SK-N-SH (cell line): ENCODE measurements around the gene OLFM1. TPM values are rescaled to one million over a fixed set of nuclear protein-coding genes. Genes with fewer than 3 reads are reported as not detected.

Experiments
- CTCF ChIA-PET: fragments of 300-600, 350-600 bp; formaldehyde crosslinking; extraction: SDS; loops from one replicate; lab custom pipeline; 2021; lab: Yijun Ruan, JAX
- POLR2A ChIA-PET: fragments of 350-600 bp; sonication (Branson Sonifier 250); formaldehyde crosslinking; extraction: SDS; loops from one replicate; lab custom pipeline; 2020; ENCODE audit warnings: antibody characterized with exemption, inconsistent platforms; lab: Yijun Ruan, JAX
- DNase-seq: peaks from one replicate; pipeline ENCODE4 v3.0.0; 2012
- H2AFZ ChIP-seq: fragments of 200-600 bp; sonication (generic); 2 replicates; pipeline ENCODE4 v1.8.1; 2016; ENCODE audit warnings: antibody characterized with exemption, mild to moderate bottlenecking, low read depth
- H3F3A ChIP-seq: fragments of 200-600 bp; sonication (generic); replicated peaks from 2 replicates; pipeline ENCODE3; 2016; ENCODE audit warnings: antibody characterized with exemption, mild to moderate bottlenecking; ENCODE audit not compliant: insufficient read depth
- H3K27ac ChIP-seq, 2 experiments: fragments of 200-500 bp in 1 of 2; fragments of 200-600 bp in 1 of 2; sonication (Bioruptor generic) in 1 of 2; sonication (generic), shearing (Covaris generic) in 1 of 2; 2 replicates each; pipeline versions ENCODE4 v1.5.1 to v1.6.1; 2014 to 2016; ENCODE audit warnings: low read depth in 2 of 2, inconsistent platforms in 1 of 2, low read length in 1 of 2, mild to moderate bottlenecking in 1 of 2, mixed read lengths in 1 of 2
- H3K27me3 ChIP-seq: fragments of 200-600 bp; sonication (generic), shearing (Covaris generic); 2 replicates; pipeline ENCODE4 v1.6.1; 2016; ENCODE audit warnings: mixed run types; ENCODE audit not compliant: insufficient read depth
- H3K36me3 ChIP-seq, 2 experiments: fragments of 200-500 bp in 1 of 2; fragments of 200-600 bp in 1 of 2; sonication (Bioruptor generic) in 1 of 2; sonication (generic) in 1 of 2; replicated peaks in 1 of 2; 2 replicates each; pipeline versions ENCODE3 to v1.5.1; 2014 to 2016; ENCODE audit warnings: low read length in 1 of 2, mild to moderate bottlenecking in 1 of 2; ENCODE audit not compliant: insufficient read depth in 2 of 2, control insufficient read depth in 1 of 2
- H3K4me1 ChIP-seq, 2 experiments: fragments of 200-500 bp in 1 of 2; fragments of 200-600 bp in 1 of 2; sonication (Bioruptor generic) in 1 of 2; sonication (generic), shearing (Covaris generic) in 1 of 2; 2 replicates each; pipeline versions ENCODE4 v1.5.1 to v1.6.1; 2014 to 2016; ENCODE audit warnings: low read depth in 1 of 2, low read length in 1 of 2, mixed run types in 1 of 2; ENCODE audit not compliant: insufficient read depth in 2 of 2, control insufficient read depth in 1 of 2
- H3K4me2 ChIP-seq: fragments of 200-600 bp; sonication (generic), shearing (Covaris generic); 2 replicates; pipeline ENCODE4 v1.6.1; 2017; ENCODE audit warnings: mixed run types
- H3K4me3 ChIP-seq, 2 experiments: fragments of 200-500 bp in 1 of 2; fragments of 200-600 bp in 1 of 2; sonication (Bioruptor generic) in 1 of 2; sonication (generic), shearing (Covaris generic) in 1 of 2; 2 replicates each; pipeline versions ENCODE4 v1.5.1 to v1.8.1; 2014 to 2016; ENCODE audit warnings: low read depth in 2 of 2, inconsistent platforms in 1 of 2, low read length in 1 of 2, mild to moderate bottlenecking in 1 of 2, mixed read lengths in 1 of 2, moderate library complexity in 1 of 2
- H3K79me2 ChIP-seq: fragments of 200-600 bp; sonication (generic); 2 replicates; pipeline ENCODE4 v1.8.1; 2017; ENCODE audit warnings: mild to moderate bottlenecking; ENCODE audit not compliant: insufficient read depth
- H3K9ac ChIP-seq: fragments of 200-600 bp; sonication (generic); 2 replicates; pipeline ENCODE4 v1.6.1; 2017; ENCODE audit warnings: mixed run types
- H3K9me2 ChIP-seq: fragments of 200-600 bp; sonication (generic); 2 replicates; pipeline ENCODE4 v1.6.1; 2017; ENCODE audit warnings: mixed run types
- H3K9me3 ChIP-seq: fragments of 200-600 bp; sonication (generic); 2 replicates; pipeline ENCODE4 v1.6.1; 2017; ENCODE audit warnings: mixed run types, mild to moderate bottlenecking, moderate library complexity
- H4K20me1 ChIP-seq: fragments of 200-600 bp; sonication (generic); 2 replicates; pipeline ENCODE4 v1.6.1; 2017; ENCODE audit warnings: mild to moderate bottlenecking, mixed run types; ENCODE audit not compliant: insufficient read depth
- CHD2 ChIP-seq: fragments of 150-350 bp; IDR thresholded peaks from 2 replicates; pipeline ENCODE4 v1.6.1; 2018; ENCODE audit warnings: low read length; ENCODE audit not compliant: partially characterized antibody
- EP300 ChIP-seq, 2 experiments: IDR thresholded peaks; 2 replicates each; pipeline versions ENCODE4 v1.4.0 to v1.6.1; 2012; ENCODE audit warnings: borderline replicate concordance in 1 of 2, low read depth in 1 of 2, low read length in 1 of 2
- EZH2phosphoT487 ChIP-seq: fragments of 200-600 bp; sonication (generic); IDR thresholded peaks from 2 replicates; pipeline ENCODE4 v1.6.1; 2017; ENCODE audit warnings: low read depth, mixed run types, mild to moderate bottlenecking, antibody characterized with exemption, moderate library complexity, borderline replicate concordance
- FOXJ3 ChIP-seq: sonication (generic); formaldehyde crosslinking; IDR thresholded peaks from 2 replicates; pipeline ENCODE4 v1.5.1; 2020; ENCODE audit warnings: mild to moderate bottlenecking, missing genetic modification reagents
- FOXM1 ChIP-seq: IDR thresholded peaks from 2 replicates; pipeline ENCODE4 v1.4.0; 2012; ENCODE audit warnings: low read depth, mild to moderate bottlenecking
- GABPA ChIP-seq: IDR thresholded peaks from 2 replicates; pipeline ENCODE4 v1.4.0; 2012; ENCODE audit warnings: low read depth, mild to moderate bottlenecking
- GATA2 ChIP-seq: sonication (generic); formaldehyde crosslinking; IDR thresholded peaks from 2 replicates; pipeline ENCODE4 v1.5.0; 2020; ENCODE audit warnings: mild to moderate bottlenecking, missing genetic modification reagents
- IRF3 ChIP-seq: fragments of 150-350 bp; IDR thresholded peaks from 2 replicates; pipeline ENCODE4 v1.6.1; 2016; ENCODE audit warnings: mild to moderate bottlenecking, low read depth, low read length
- MXI1 ChIP-seq: IDR thresholded peaks from 2 replicates; pipeline ENCODE4 v1.6.1; 2012; ENCODE audit warnings: mild to moderate bottlenecking, low read depth, low read length, improper control_type of control experiment
- NFIC ChIP-seq: IDR thresholded peaks from 2 replicates; pipeline ENCODE4 v1.4.0; 2012; ENCODE audit warnings: borderline replicate concordance
- NRF1 ChIP-seq: IDR thresholded peaks from 2 replicates; pipeline ENCODE4 v1.6.1; 2012; ENCODE audit warnings: low read depth, mild to moderate bottlenecking, low read length
- POLR2AphosphoS5 ChIP-seq: IDR thresholded peaks from 2 replicates; pipeline ENCODE4 v1.6.1; 2012; ENCODE audit warnings: low read depth, low read length
- RAD21 ChIP-seq: IDR thresholded peaks from 2 replicates; pipeline ENCODE4 v1.6.1; 2012; ENCODE audit warnings: mild to moderate bottlenecking, low read length
- RCOR1 ChIP-seq: fragments of 150-350 bp; IDR thresholded peaks from 2 replicates; pipeline ENCODE4 v1.6.1; 2017; ENCODE audit warnings: antibody characterized with exemption, low read length
- TAF1 ChIP-seq: IDR thresholded peaks from 2 replicates; pipeline ENCODE4 v1.6.1; 2012; ENCODE audit warnings: low read depth, mild to moderate bottlenecking, low read length, moderate library complexity, borderline replicate concordance
- TCF12 ChIP-seq: IDR thresholded peaks from 2 replicates; pipeline ENCODE4 v1.4.0; 2012
- TEAD4 ChIP-seq: IDR thresholded peaks from 2 replicates; pipeline ENCODE4 v1.4.0; 2012; ENCODE audit warnings: mild to moderate bottlenecking, borderline replicate concordance; ENCODE audit not compliant: insufficient read depth
- WGBS: methylation state at CpG from one replicate; pipeline ENCODE4 v1.1.6; 2017; ENCODE audit warnings: low lambda C conversion rate; 5-methylcytosine and 5-hydroxymethylcytosine counted together
- polyA plus RNA-seq, 3 experiments: library from polyadenylated mRNA; depleted of rRNA; stranded (reverse); fragments of >200 nt; gene quantifications; 2 replicates each; pipeline ENCODE4 v1.2.3, GENCODE V29; 2012
- TF ChIP-seq, protein P1 (sequence below): IDR thresholded peaks from 2 replicates; pipeline ENCODE4 v1.4.0; 2012; ENCODE audit warnings: low read depth, borderline replicate concordance
- TF ChIP-seq, protein P2 (sequence below): fragments of 200-600 bp; sonication (generic); IDR thresholded peaks from 2 replicates; pipeline ENCODE4 v1.6.1; 2017; ENCODE audit warnings: antibody characterized with exemption, mild to moderate bottlenecking, moderate library complexity
- TF ChIP-seq, protein P3 (sequence below): IDR thresholded peaks from 2 replicates; pipeline ENCODE4 v1.4.0; 2012; ENCODE audit warnings: low read depth
- TF ChIP-seq, protein P4 (sequence below): IDR thresholded peaks from 2 replicates; pipeline ENCODE4 v1.6.1; 2012; ENCODE audit warnings: mild to moderate bottlenecking, low read depth, low read length, moderate library complexity

Gene OLFM1
- polyA plus RNA-seq, 1 of the 3 experiments (the other 2 are of a cell fraction) = 15.9 TPM

DNA sequence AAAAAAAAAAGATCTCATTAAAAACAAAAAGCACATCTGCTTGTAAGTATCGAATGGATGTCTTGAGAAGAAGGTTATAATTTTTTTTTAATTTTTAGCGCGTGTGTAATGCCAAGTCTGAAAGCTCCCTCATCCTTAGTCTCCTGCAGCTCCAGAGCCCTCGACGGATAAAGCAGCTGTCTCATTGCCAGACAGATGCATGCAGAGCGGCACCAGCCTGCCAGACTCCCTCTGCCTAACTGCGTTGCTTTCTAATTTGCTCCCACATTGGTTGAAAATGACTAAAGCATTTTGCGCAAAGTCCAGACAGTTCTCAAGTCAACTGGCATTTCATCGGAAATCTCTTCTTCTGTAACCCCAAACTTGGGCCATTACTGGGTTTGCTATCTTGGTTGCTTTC is 29.4 kb downstream of the OLFM1 start:
- Histone ChIP-seq H3K36me3 (no peaks in the 10 kb centered on the region), H3K9me3 (no peaks in the 10 kb centered on the region), H3K27ac (no peak overlapping the region), H3K4me1 (peaks cover 0 to 10% of the 10 kb centered on the region in 2 experiments; a peak in 2 of 4 replicates), H3K4me2 (no peak overlapping the region), H3K79me2 (no peaks in the 10 kb centered on the region), H3K27me3 (no peaks in the 10 kb centered on the region), H3K4me3 (no peak overlapping the region), H3K9ac (no peak overlapping the region), H3K9me2 (no peaks in the 10 kb centered on the region), H4K20me1 (no peaks in the 10 kb centered on the region), H3F3A (no peaks in the 10 kb centered on the region), H2AFZ (no peak overlapping the region)
- peak; percentile 63 for DNase-seq
- no peak for TF ChIP-seq EP300 (IDR thresholded peaks at IDR 0.05; ENCODE audit: borderline replicate concordance in 1 of 2, low read depth in 1 of 2, low read length in 1 of 2)
- no peak for TF ChIP-seq GABPA
- TF ChIP-seq MXI1 = no peak
- no peak for TF ChIP-seq GATA2
- TF ChIP-seq IRF3 = no peak
- TF ChIP-seq, protein P1, sequence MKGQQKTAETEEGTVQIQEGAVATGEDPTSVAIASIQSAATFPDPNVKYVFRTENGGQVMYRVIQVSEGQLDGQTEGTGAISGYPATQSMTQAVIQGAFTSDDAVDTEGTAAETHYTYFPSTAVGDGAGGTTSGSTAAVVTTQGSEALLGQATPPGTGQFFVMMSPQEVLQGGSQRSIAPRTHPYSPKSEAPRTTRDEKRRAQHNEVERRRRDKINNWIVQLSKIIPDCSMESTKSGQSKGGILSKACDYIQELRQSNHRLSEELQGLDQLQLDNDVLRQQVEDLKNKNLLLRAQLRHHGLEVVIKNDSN = no peak
- TF ChIP-seq FOXM1 = no peak
- no peak for TF ChIP-seq RAD21
- TF ChIP-seq TCF12 = no peak
- TF ChIP-seq EZH2phosphoT487 = no peak
- TF ChIP-seq CHD2 = no peak
- ChIA-PET POLR2A (interaction anchor here (1.2 kb wide), 1 partner anchor 20 kb away, joined by 6 read pairs; no protein-coding TSS in a partner anchor), CTCF (interaction anchor here (0.8 to 1.4 kb wide), 2 partner anchors 20 to 295 kb away, joined by 3 to 4 read pairs; no protein-coding TSS in a partner anchor)
- WGBS = 35% methylated on average over 9 of the region's 9 CpGs

DNA sequence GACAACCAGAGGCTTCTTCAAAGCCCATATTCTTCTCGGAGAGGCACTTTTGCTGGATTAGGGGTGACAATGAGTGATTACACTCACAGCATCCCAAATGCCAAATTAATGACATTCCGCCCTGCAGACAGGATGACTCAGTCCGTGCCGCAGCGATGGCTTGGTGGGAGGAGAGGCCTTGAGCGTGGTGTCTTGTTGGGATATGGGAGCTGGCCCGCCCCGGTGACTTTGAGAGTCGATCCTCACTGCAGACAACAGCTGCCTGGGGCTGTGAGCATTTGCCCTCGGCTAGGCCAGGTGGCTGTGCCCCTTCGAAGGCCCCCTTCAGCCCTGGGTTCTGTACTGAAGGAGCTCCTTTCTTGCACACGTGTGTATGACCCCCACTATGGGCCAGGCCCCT is 29.8 kb downstream of the OLFM1 start:
- CTCF ChIA-PET = interaction anchor here (0.8 to 1.4 kb wide), 3 partner anchors 20 to 295 kb away, joined by 3 to 4 read pairs (median 3); partner anchors contain the start of gene OLFM1
- H3K4me1 ChIP-seq = peaks cover 0 to 10% of the 10 kb centered on the region in 2 experiments; a peak in 2 of 4 replicates
- no peaks in the 10 kb centered on the region for H3K9me3 ChIP-seq
- no peak overlapping the region for H3K27ac ChIP-seq
- 19% methylated on average over 10 of the region's 12 CpGs for WGBS
- H4K20me1 ChIP-seq = no peaks in the 10 kb centered on the region
- H3K9me2 ChIP-seq = no peaks in the 10 kb centered on the region
- POLR2A ChIA-PET = interaction anchor here (1.2 kb wide), 1 partner anchor 20 kb away, joined by 6 read pairs; no protein-coding TSS in a partner anchor
- H3K4me2 ChIP-seq = no peak overlapping the region
- no peak for DNase-seq
- no peak overlapping the region for H3K4me3 ChIP-seq
- no peaks in the 10 kb centered on the region for H3K27me3 ChIP-seq
- no peaks in the 10 kb centered on the region for H3F3A ChIP-seq
- no peak overlapping the region for H3K9ac ChIP-seq
- H3K36me3 ChIP-seq = no peaks in the 10 kb centered on the region
- H3K79me2 ChIP-seq = no peaks in the 10 kb centered on the region
- H2AFZ ChIP-seq = no peak overlapping the region
- TF ChIP-seq FOXJ3 (CRISPR knock-in tag) = no peak
- TF ChIP-seq GATA2 = no peak
- no peak for TF ChIP-seq RCOR1
- TF ChIP-seq NFIC = no peak
- TF ChIP-seq, protein P2, sequence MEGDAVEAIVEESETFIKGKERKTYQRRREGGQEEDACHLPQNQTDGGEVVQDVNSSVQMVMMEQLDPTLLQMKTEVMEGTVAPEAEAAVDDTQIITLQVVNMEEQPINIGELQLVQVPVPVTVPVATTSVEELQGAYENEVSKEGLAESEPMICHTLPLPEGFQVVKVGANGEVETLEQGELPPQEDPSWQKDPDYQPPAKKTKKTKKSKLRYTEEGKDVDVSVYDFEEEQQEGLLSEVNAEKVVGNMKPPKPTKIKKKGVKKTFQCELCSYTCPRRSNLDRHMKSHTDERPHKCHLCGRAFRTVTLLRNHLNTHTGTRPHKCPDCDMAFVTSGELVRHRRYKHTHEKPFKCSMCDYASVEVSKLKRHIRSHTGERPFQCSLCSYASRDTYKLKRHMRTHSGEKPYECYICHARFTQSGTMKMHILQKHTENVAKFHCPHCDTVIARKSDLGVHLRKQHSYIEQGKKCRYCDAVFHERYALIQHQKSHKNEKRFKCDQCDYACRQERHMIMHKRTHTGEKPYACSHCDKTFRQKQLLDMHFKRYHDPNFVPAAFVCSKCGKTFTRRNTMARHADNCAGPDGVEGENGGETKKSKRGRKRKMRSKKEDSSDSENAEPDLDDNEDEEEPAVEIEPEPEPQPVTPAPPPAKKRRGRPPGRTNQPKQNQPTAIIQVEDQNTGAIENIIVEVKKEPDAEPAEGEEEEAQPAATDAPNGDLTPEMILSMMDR = no peak
- no peak for TF ChIP-seq NRF1
- TF ChIP-seq, protein P3, sequence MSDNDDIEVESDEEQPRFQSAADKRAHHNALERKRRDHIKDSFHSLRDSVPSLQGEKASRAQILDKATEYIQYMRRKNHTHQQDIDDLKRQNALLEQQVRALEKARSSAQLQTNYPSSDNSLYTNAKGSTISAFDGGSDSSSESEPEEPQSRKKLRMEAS = no peak
- TF ChIP-seq MXI1 = no peak
- TF ChIP-seq TAF1 = no peak
- TF ChIP-seq FOXM1 = no peak
- no peak for TF ChIP-seq POLR2AphosphoS5
- TF ChIP-seq, protein P4, sequence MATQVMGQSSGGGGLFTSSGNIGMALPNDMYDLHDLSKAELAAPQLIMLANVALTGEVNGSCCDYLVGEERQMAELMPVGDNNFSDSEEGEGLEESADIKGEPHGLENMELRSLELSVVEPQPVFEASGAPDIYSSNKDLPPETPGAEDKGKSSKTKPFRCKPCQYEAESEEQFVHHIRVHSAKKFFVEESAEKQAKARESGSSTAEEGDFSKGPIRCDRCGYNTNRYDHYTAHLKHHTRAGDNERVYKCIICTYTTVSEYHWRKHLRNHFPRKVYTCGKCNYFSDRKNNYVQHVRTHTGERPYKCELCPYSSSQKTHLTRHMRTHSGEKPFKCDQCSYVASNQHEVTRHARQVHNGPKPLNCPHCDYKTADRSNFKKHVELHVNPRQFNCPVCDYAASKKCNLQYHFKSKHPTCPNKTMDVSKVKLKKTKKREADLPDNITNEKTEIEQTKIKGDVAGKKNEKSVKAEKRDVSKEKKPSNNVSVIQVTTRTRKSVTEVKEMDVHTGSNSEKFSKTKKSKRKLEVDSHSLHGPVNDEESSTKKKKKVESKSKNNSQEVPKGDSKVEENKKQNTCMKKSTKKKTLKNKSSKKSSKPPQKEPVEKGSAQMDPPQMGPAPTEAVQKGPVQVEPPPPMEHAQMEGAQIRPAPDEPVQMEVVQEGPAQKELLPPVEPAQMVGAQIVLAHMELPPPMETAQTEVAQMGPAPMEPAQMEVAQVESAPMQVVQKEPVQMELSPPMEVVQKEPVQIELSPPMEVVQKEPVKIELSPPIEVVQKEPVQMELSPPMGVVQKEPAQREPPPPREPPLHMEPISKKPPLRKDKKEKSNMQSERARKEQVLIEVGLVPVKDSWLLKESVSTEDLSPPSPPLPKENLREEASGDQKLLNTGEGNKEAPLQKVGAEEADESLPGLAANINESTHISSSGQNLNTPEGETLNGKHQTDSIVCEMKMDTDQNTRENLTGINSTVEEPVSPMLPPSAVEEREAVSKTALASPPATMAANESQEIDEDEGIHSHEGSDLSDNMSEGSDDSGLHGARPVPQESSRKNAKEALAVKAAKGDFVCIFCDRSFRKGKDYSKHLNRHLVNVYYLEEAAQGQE = no peak
- TF ChIP-seq TEAD4 = no peak
